ENCODE results near the gene PNPLA2. TPM values are rescaled to one million over a fixed set of nuclear protein-coding genes. Genes with fewer than 3 reads are reported as not detected.

The PNPLA2 gene
- total RNA-seq, 2 donors from 2014 or later, result 161 to 222 TPM

DNA sequence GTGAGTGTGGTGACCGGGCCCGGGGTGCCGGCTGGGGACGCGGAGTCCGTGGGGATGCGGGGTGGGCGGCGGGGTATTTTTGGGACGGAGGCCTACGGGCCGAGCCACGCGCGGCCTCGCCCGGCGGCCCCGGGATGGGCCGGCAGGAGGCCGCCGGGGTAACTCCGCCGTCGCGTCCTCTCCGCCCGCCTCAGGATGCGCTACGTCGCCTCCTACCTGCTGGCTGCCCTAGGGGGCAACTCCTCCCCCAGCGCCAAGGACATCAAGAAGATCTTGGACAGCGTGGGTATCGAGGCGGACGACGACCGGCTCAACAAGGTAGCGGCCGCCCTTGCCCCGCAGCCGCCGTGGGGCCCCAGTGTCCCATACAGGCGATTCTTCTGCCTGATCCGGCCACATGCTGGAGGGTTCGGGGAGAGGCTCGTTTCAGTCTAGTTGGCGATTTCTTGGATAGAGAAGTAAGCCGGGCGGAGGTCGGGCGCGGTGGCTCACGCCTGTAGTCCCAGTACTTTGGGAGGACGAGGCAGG is 8.6 kb upstream of the PNPLA2 start:
- intact Hi-C loops (cut with DNase I, micrococcal nuclease), result no loop called here
- DNase-seq, result no peak
- peak; percentile 36 for ATAC-seq

DNA sequence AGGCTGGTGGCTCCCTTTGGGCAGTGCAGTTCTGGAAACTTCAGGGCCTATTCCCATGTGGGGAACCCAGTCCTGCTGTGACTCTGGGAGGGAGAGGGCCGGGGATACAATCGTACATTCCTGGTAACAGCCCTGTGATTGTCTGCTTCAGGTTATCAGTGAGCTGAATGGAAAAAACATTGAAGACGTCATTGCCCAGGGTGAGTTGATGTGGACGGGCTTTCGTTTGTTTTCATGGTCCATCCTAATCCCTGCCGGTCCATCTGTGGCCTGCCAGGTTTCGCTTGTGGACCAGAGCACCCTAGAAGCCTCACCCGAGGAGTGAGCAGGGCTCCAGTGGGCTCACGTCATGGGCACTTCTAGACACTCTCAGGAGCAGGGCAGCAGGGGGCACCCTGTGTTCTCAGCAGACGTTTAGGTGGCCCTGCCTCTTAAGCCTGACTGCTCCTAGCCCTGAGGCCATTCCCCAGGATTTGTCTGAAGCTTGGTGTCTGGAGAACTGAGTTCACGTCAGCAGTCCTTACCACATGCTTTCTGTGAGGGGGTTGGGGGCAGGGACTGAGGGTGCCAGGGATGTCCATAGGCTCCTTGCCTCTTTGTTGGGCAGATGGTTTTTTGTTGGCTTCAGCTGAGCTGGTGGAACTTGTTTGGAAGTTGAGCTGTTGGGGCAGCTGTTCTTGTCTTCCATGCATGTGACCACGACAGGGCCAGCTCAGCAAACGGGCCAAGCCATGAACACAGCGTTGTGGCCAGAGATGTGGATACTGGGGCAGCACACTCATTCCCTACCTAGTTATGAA is 7.1 kb upstream of the PNPLA2 start:
- DNase-seq (no peak), ATAC-seq (no peak)
- intact Hi-C loops (cut with DNase I, micrococcal nuclease), result no loop called here

DNA sequence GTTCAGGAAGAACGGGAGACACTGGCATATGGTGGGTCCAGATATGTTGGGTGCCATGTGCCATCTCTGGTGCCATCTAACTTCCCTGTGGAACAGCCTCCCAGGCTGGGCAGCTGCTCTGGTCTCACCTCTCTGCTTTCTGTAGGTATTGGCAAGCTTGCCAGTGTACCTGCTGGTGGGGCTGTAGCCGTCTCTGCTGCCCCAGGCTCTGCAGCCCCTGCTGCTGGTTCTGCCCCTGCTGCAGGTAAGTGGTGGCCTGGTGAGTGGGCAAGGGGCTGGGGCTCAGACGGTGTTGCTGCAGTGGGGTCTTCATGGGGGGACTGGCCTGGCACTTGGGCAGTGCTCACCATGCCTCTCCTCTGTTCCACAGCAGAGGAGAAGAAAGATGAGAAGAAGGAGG is 6.3 kb upstream of the PNPLA2 start:
- DNase-seq, result no peak
- intact Hi-C loops (cut with DNase I, micrococcal nuclease), result no loop called here
- no peak for ATAC-seq

DNA sequence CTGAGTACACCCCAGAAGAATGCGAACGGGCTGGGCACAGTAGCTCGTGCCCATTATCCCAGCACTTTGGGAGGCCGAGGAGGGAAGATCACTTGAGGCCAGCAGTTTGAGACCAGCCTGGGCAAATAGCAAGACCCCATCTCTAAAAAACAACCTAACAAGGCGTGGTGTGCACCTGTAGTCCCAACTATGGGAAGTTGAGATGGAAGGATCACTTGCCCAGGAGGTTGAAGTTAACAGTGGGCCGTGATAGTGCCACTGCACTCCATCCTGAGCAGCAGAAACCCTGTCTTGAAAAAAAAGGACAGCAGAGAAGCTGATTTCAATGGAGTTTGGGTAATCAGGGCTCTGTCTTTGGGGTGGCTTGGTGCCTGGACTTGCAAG is 5.7 kb upstream of the PNPLA2 start:
- ATAC-seq (no peak), DNase-seq (no peak)
- intact Hi-C loops (cut with DNase I, micrococcal nuclease), result no loop called here

DNA sequence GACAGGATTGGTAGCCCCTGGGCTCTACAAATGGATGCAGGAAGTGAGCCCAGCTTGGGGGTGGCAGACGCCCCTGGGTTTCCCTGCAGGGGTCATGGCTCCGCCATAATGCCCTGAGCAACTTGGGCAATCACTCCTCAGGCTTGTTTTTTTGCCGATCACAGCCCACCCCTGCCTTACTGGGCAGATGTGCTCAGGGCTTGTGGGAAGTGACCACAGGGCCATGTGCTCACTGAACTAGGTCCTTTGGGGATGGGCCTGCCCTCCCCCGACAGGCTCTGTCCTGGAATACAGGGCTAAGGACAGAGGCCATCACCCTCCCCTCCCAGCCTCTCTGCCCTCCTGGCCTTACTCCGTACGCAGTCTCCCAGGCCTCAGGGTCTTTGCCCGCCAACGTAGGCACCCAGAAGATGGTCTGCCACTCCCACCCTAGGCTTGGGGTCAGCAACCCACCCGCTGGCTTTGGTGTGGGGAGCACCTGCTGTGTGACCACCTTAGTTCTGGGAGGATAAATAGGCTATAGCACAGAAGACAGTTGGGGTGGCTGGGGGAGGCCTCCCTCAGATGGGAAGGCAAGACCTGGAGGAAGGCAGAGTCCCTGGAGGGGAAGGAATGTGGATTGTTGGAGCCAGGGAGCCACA is 5.1 kb upstream of the PNPLA2 start:
- ATAC-seq (no peak), DNase-seq (no peak)
- intact Hi-C loops (cut with DNase I, micrococcal nuclease), result no loop called here

DNA sequence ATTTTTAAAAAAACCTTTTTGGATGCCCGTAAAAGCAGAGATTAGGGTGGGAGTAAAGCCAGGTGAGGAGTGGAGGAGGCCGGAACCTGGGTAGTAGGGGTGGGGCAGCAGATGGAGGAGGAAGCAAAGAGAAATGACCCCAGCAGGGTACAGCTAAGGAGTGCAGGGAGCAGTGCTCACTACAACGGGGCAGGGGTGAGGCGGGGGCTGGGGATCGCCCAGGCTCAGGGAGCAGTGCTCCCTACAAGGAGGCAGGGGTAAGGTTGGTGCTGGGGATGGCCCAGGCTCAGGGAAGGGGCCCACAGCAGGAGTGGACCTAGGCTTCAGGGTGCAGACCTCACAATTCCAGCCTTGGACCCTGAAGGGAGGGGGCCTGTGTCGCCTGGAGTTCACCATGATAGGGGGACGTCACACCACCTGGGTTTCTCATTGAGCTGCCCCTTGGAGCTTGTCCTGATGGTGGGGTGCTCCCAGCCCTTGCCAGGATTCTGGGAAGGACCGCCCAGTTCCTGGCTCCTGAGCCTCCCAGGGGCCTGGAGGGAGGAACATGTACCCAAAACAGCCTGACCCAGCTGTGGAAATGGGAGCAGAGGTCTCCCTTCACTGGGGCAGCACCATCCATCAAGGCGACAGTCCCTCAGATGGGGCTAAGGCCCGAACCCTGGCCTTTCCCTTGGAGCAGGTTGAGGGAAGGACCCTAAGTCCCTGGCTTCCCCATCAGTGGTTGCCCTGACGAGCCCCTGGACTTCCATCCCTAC is 2.9 kb upstream of the PNPLA2 start:
- no peak for ATAC-seq
- DNase-seq, result no peak
- intact Hi-C loops (cut with DNase I, micrococcal nuclease), result no loop called here

DNA sequence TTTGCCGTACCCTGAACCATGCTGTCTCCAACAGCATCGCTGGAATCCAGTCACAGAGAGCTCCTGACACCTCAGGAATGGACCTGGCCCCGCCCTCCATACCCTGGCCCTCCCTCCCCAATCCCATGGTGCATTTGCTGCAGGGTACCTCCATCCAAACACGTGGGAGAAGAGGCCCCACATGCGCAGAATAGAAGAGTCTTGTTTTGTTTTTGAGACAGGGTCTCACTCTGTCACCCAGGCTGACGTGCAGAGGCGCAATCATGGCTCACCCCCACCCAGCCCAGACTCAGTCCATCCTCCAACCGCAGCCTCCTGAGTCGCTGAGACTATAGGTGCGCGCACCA is 2.3 kb upstream of the PNPLA2 start:
- intact Hi-C loops (cut with DNase I, micrococcal nuclease), result no loop called here
- DNase-seq (no peak), ATAC-seq (no peak)

DNA sequence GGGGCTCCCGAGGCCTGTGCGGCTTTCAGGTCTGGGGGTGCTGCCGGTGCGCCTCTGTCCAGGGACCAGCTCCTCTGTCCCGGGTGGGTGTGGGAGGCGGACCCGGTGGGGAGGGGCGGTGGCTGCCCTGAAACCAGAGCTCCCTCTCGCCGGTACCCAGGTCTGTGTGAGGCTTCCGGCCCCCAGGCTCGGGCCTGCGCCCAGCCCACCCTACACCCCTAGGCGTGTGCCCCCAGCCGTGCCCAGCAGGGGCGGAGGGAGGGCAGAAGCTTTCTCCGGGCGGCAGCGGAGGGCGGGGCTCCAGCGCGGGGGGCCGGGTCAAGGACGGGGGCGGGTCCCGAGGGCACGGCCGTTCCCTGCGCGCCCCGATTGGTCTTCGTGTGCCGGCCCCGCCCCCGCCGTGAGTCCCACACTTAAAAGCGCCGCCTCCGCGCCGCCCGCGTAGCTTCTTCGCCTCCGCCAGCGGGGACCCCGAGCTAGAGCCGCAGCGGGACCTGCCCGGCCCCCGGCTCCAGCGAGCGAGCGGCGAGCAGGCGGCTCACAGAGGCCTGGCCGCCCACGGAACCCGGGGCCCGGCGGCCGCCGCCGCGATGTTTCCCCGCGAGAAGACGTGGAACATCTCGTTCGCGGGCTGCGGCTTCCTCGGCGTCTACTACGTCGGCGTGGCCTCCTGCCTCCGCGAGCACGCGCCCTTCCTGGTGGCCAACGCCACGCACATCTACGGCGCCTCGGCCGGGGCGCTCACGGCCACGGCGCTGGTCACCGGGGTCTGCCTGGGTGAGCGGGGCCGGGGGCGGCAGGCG is 616 bp downstream of the PNPLA2 start:
- peak; percentile 76 for ATAC-seq
- intact Hi-C loops (cut with DNase I, micrococcal nuclease), result no loop called here
- peak; percentile 91 to 96 for DNase-seq

DNA sequence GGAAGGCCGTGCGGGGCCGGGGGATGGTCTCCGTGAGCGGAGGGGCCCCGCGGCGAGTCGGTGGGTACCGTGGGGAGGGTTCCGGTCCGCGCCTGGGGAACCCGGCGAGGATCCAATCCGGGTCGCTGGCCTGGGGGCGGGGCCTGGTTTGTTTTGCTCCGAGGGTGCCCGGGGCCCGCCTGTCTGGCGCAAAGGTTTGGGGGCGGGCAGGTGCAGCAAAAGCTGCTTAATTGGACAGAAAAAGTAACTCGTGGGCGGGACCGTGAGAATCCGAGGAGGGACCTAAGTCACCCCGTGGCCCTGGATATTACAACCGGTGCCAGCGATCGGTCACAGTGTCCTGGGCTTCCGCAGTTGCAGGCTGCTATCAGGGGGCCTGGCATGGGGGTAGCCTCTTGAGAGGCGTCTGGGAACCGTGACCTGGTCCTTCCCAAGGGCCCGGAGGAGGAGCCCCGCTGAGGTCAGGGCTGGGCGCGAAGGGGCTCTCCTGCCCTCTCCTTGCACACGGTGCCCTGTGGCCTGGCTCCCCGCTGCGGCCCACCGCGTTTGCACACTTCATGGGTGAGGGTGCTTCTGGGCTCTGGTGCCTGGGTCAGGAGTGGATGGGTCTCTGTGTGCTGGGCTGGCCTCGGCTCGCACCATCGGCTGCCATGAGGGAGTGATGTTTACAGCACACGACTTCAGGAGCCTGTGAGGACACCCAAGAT is 1.4 kb downstream of the PNPLA2 start:
- intact Hi-C loops (cut with DNase I, micrococcal nuclease), result no loop called here
- ATAC-seq, result peak; percentile 61
- peak; percentile 97 for DNase-seq

DNA sequence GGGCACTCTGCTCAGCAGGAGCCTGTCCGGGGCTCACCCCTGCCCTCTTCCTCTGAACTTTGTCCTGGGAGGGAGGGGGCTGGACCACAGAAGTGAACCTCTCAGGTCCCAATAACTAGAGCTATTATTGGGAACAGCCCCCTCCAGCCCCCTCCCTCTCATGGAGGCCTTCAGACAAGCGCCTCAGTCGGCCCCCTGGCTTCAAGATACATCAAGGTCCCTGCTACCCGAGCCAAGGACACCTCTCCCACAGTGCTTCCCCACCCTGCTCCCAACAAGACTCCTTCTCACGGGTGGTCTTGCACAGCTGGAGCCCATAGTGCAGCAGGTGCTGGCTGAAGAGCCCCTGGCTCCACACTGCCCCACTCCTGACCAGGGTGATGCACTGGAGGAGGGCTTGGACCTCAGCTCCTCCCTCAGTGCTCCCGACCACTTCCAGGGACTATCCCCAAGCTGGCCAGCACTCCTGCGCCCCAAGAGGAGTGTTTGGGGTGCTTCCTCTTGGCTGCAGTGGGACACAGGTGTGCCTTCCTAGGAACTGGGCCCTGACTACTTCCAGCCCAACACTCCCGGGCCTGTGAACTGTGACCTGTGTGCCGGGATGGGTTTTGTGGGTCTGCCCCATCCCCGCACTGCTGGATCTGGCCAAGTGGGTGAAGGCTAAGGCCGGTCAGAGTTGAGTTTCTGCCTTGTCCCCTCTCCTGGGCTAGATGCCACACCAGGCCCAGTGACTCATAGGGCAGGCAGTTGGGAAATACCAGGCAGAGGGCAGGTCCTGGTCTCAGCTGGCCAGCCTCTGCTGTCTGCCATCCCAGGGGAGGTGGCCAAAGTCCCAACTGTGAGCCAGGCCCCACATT is 2.2 kb downstream of the PNPLA2 start:
- DNase-seq (peak in 1 of 2 donors; percentile 86), ATAC-seq (peak; percentile 35)
- intact Hi-C loops (cut with DNase I, micrococcal nuclease), result no loop called here

DNA sequence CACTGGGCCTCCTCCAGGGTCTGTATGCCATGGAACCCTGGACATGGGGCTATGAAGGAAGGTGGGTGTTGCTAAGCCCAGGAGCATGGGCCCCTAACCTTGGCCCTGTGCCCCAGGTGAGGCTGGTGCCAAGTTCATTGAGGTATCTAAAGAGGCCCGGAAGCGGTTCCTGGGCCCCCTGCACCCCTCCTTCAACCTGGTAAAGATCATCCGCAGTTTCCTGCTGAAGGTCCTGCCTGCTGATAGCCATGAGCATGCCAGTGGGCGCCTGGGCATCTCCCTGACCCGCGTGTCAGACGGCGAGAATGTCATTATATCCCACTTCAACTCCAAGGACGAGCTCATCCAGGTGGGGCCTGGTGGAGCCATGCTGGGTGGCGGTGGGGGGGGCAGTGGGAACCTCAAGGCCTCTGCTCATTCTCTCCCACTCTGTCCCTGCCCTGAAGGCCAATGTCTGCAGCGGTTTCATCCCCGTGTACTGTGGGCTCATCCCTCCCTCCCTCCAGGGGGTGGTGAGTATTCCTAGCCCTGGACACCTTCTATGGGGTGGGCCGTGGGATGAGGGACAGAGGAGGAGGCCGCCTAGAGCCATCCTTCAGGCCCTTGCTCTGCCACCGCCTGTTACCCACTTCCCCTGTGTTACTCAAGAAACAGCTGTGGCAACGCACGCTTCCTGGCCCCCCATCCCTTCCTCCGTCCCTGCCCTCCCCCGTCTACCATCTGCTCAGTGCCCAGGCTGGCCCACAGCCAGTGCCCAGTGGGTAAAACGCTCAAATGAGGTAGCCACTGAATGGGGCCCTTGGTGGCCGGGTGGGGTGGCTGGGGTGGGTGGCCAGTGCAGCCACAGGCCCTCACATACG is 3.0 kb downstream of the PNPLA2 start:
- DNase-seq (no peak), ATAC-seq (no peak)
- intact Hi-C loops (cut with DNase I, micrococcal nuclease), result no loop called here

DNA sequence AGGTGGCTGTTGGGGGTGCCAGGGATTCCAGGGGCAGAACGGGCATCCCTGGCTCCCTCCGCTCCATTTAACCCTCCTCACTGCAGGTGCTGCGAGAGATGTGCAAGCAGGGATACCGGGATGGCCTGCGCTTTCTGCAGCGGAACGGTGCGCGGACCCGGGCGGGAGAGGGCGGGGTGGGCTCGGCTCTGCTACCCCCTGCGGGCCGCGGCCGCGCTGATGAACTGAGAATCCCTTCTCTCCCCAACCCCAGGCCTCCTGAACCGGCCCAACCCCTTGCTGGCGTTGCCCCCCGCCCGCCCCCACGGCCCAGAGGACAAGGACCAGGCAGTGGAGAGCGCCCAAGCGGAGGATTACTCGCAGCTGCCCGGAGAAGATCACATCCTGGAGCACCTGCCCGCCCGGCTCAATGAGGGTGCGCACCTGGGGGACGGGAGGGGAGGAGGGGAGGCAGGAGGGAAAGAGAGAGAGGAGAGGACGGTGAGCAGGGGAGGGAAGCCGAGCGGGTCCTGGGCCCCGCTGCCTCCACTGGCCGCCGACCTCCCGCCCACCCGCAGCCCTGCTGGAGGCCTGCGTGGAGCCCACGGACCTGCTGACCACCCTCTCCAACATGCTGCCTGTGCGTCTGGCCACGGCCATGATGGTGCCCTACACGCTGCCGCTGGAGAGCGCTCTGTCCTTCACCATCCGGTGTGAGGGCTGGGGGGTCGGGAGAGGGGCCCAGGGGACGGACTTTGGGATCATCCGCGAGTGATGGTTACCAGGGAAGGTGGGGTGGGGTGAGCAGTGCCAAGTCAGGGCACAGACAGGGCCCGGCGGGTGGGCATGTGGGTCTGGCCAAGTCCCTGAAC is 5.0 kb downstream of the PNPLA2 start:
- no peak for DNase-seq
- no peak for ATAC-seq
- intact Hi-C loops (cut with DNase I, micrococcal nuclease), result no loop called here

DNA sequence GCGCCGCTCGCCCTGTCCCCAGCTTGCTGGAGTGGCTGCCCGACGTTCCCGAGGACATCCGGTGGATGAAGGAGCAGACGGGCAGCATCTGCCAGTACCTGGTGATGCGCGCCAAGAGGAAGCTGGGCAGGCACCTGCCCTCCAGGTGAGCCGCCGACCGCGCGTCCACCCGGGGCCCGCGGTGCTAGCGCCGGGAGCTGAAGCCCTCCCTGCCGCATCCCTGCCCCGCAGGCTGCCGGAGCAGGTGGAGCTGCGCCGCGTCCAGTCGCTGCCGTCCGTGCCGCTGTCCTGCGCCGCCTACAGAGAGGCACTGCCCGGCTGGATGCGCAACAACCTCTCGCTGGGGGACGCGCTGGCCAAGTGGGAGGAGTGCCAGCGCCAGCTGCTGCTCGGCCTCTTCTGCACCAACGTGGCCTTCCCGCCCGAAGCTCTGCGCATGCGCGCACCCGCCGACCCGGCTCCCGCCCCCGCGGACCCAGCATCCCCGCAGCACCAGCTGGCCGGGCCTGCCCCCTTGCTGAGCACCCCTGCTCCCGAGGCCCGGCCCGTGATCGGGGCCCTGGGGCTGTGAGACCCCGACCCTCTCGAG is 5.7 kb downstream of the PNPLA2 start:
- intact Hi-C loops (cut with DNase I, micrococcal nuclease), result no loop called here
- peak; percentile 77 for DNase-seq
- ATAC-seq, result peak; percentile 4

DNA sequence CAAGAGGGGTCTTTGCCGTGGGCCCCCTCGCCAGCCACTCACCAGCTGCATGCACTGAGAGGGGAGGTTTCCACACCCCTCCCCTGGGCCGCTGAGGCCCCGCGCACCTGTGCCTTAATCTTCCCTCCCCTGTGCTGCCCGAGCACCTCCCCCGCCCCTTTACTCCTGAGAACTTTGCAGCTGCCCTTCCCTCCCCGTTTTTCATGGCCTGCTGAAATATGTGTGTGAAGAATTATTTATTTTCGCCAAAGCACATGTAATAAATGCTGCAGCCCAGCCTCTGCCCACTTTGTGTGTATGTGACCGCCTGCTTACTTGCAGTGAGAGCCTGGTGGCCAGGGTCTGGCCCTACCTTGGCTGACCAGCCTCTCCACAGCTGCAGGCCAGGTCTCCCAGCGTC is 6.2 kb downstream of the PNPLA2 start:
- DNase-seq, result no peak
- intact Hi-C loops (cut with DNase I, micrococcal nuclease), result no loop called here
- peak; percentile 0 for ATAC-seq
